DMS 273 (cell line): Measurements from ENCODE around the gene SLC24A3.

Experiments
- DNase-seq: peaks from one replicate; lab custom pipeline; 2025; ENCODE audit not compliant: unreplicated experiment; lab: John Stamatoyannopoulos, UW

Gene SLC24A3

GRCh38 chr20:19451231-19451922 lies 238.9 kb downstream of the SLC24A3 start:
- DNase-seq: no peak

GRCh38 chr20:19451923-19452295 lies 239.5 kb downstream of the SLC24A3 start:
- no peak for DNase-seq

- no peak for DNase-seq
These were observed 241.0 kb downstream of the SLC24A3 start for GRCh38 chr20:19453410-19453809.

GRCh38 chr20:19453862-19454261 lies 241.4 kb downstream of the SLC24A3 start:
- DNase-seq: no peak

DNA sequence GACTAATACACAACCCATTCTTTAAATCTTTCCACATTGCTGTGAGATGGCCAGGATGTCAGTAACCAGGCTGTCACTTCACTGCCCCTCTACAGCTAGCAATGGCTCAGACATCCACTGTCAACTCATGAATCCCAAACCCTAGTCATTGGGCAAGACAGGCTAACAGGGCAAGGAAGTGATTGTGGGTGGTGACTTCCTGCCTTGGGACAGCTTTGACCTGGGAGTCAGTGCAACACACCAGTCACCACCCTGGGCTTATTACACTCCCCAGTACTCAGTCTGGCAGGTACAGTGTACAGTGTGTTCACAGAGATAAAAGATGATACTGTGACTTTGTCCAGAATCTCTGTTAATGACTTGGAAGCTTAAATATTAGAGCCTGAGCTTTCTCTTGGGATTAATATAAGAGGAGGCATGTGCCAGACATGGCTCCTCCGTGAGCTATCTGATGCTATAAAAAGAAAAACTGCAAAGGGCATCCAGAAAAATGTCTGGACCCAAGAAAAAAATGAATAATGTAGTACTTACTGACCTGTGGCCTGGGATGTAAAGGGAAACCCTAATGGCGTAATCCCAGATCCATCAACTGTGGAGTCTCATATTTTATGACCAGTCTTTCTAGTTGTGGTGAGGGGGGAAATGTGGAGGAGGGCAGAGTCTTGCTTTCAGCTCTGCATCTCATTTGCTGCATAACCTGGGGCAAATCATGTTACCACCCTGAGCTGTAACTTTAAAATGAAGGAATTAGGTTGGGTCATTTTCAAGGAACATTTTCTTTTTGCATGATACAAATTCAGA lies 244.4 kb downstream of the SLC24A3 start:
- DNase-seq: no peak

DNA sequence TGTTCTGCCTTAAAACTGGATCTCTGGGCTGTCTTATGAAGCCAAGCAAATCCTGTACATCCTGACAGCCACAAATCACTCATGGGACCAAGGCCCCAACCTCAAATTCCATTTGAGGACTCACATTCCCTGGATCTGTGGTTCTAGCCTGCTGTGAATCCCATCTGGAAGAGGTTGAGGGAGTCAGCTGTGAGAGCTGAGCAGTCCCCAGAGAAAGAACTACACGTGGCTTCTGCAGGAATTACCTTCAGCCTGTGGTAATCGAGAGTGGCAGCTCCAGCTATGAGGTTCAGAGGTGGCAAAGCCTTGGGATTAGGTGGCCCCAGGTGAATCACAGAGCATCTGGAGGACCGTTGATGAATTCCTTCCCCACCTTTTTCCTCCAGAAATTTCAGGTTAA lies 245.2 kb downstream of the SLC24A3 start:
- peak; percentile 40 for DNase-seq

- no peak for DNase-seq
These were observed 247.9 kb downstream of the SLC24A3 start for GRCh38 chr20:19460386-19460785.

DNA sequence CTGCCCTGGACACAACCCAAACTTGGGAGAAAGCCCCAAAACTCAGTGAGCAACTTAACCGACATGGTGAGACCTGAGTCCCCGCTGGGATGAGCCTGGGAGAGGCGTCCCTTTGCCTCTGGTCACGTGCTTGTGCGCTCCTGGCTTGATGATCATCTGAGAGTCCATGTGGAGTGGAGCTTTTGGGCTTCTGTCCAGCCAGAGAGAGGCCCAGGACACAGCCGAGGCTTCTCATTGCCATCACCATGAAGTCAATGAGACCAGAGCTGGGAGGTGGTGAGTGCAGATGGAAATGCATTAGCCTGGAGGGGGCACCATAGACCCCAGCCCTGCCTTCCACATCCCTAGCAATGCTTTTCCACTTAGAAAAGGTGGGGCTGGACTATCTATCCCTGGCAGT lies 250.0 kb downstream of the SLC24A3 start:
- no peak for DNase-seq

DNA sequence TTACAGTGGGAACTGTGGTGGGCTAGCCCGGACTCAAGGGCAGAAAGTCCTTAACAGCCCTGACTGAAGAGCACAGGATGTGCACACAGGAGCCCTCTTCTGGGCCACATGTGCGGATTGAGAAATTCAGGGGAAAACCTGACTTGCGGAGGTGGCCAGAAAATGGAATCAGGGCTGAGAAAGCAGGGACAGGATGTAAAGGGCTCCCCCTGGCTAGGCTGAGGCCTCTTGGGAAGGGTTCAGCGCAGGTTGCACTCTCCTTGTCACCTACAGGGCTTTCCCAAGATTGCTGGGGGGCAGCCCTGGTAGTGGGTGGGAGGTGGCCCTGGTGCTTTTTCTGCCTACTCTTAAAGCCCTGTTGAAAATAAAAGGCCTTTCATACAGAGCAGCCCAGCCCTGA lies 251.2 kb downstream of the SLC24A3 start:
- DNase-seq: no peak

DNA sequence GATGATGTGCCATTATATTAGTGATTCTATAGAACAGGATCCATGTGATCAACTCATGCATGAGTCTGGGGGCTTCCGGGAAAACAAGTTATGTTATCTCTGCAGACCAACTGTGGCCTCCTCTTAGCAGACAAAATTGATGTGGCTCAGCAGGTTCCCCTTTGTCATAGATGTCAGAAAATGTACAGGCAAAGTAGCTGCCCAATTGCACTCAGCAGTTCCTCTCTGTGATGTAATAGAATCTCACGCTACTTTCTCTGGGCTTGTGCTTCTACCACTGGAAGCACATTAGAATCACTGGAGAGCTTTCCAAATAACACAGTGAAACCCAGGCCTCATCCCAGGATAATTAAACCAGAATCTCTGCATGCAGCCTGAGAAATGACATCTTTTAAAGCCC lies 253.1 kb downstream of the SLC24A3 start:
- no peak for DNase-seq

- no peak for DNase-seq
These were observed 253.9 kb downstream of the SLC24A3 start for GRCh38 chr20:19466206-19466928.

DNA sequence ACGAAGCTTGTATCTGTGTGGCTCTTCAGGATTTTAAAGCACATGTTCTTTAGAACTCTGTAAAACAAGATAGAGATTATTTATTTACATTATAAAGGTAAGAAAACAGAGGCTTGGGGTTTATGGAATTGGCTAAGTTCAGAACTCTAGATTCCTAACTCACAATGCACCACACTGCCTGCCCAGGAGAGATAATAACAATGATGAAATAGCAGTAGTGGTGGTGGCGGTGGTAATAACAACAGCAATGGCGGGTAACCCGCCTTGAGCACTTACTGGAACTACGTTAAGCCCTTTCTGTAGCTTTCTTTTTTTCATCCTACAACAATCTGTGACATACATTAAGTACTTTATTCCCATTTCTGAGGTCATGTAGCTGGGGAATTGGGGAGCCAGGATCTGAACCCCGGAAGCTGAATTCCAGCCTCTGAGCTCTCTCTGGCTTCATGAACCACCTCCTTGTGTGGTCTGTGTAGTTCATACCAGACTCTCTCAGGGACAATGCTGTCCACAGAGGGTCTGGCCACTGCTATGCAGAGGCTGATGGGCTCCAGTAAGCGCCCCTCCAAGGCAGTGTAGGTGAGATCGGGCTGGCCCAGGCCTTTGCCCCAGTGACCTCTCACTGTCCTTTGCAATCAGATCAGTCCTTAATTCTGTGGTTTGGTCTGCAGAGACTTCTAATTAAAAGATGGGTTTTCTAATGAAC lies 260.9 kb downstream of the SLC24A3 start:
- DNase-seq: no peak

DNA sequence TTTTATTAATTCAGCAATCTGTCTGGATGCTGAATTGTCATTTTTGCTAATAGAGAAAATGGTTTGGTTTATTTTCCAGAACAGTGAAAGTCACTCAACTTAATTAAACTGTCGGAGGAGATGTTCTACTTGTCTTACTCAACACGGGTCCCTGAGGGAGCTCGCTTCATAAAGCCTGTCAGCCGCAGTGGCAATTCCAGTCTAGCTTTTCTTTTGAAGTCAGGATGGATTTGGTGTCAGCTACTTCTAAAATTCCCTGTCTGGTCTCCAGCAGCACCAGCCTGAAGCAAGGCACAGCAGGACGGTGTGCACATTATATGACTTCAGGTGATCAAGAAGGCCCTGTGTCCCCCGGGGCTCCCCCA lies 261.5 kb downstream of the SLC24A3 start:
- DNase-seq: no peak

DNA sequence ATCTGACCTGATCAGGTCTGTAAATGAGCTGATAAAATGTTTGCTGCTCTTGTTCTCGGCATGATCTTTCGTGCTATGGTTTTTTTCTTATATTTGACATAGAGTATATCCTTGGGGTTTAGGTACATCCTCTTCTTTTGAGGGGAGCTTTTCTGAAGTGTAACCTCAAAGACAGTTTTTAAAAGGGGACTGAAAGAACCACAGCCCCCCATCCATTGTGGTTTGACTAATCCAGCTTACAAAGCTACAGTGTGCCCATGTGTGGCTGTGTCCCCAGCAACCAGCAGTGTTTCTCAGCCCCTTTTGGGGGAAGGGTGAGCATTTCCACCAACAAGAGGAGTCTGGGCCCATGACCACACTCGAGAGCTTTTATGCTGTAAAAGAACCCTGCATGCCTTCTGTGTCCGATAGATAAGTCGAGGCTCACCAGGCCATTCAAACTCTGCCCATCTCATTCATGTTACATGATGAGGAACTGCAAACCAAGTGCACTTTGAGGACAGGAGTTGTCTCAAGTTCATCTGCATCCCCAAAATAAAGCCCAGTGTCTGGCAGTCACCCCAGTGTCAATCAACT lies 266.0 kb downstream of the SLC24A3 start:
- DNase-seq: no peak

DNA sequence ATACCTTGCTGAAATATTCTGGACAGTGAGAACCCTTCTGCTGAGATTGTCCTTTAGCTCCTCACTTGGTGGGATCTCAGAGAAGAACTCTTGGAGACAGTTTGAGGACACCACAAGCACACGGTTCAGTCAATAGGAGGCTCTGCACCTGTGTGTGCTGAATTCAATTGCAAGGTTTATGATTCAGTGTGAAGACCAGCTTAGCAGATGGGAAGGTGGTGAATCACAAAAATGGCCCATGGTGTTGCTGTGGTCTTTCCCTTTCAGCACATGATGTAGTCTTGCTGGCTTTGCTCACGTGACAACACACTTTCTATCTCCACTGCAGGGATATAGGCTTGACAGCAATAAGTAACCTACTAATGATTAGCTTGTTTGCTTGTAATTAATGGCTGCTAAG lies 270.3 kb downstream of the SLC24A3 start:
- DNase-seq: no peak

DNA sequence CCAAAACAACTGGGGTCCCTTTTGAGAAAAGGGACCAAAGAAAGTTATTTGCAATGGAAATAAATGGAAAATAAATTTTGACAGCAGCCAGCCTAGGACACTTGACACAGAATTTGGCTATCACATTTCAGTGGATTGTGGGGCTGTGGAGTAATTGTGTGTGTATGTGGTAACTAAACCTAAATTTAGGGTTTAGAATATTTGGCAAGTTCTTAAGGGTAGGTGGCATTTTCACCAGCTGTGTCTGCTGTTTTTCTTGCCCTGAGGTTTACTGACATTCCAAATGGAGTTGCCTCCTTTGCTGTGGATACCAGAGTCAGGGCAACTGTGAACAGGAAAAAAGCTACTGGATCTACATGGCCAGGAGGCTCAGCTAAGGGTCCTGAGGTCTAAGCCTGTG lies 270.9 kb downstream of the SLC24A3 start:
- DNase-seq: no peak

GRCh38 chr20:19486446-19486845 lies 274.0 kb downstream of the SLC24A3 start:
- no peak for DNase-seq

GRCh38 chr20:19487420-19487819 lies 275.0 kb downstream of the SLC24A3 start:
- DNase-seq: no peak

- DNase-seq: no peak
These were observed 278.8 kb downstream of the SLC24A3 start for GRCh38 chr20:19491241-19491640.

DNA sequence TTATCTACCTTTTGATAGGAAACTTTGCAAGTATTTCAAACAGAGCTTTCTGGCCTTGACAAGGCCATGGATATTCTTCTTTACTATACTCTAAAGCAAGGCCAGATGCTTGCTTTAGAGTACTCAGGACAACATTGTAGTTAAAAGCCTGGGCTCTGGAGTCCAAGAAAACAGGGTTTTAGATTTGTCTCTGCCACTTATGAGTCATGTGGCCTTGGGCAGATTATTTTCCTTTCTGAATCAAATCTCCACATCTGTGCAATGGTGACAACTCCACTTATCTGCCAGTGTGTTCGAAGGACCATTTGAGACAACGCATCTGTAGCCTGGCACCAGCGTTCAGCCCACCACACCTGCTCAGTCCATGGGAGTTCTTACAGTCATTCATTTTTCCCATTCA lies 279.7 kb downstream of the SLC24A3 start:
- DNase-seq: no peak

- peak; percentile 37 for DNase-seq
These were observed 280.4 kb downstream of the SLC24A3 start for GRCh38 chr20:19492687-19493336.
